Tibial nerve (tissue), 3 donors: ENCODE results near the gene PTGR3.

Experiments used
- EP300 ChIP-seq, 2 donors: sonication (generic); formaldehyde crosslinking; IDR thresholded peaks; one replicate each; pipeline ENCODE4 v1.6.1; 2017; ENCODE audit warnings: antibody characterized with exemption in 2 of 2, mild to moderate bottlenecking in 1 of 2
- POLR2A ChIP-seq, 2 donors: fragments of 450-650 bp; IDR thresholded peaks; one replicate each; pipeline ENCODE4 v1.6.1; 2017; ENCODE audit warnings: antibody characterized with exemption in 2 of 2, mild to moderate bottlenecking in 2 of 2, moderate library complexity in 2 of 2

DNA sequence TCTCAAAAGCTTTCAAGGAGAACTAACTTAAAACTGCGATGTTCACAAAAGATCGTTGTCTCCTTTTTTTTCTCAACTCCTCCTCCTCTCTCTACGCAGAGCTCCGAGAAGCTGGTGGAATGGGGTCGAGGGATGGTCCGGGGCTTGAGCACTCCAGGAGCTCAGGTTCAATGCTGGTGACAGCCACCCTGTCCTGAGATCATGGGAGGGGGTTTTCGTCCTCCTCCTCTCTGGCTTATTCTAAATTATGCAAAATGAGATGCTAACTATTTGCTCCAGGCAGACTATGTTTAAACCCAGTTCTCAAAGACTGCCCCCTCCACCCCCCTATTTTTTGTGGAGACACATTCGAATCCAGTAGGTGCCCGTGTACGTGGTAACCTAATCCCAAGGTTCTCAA lies 13.5 kb upstream of the PTGR3 start:
- TF ChIP-seq POLR2A (IDR thresholded peaks at IDR 0.05) (no peak), EP300 (IDR thresholded peaks at IDR 0.05) (no peak)
